Esophagus muscularis mucosa (tissue), 4 donors: ENCODE data around the gene MGST2. TPM values are rescaled to one million over a fixed set of nuclear protein-coding genes. Genes with fewer than 3 reads are reported as not detected.

Source experiments
- DNase-seq: peaks from one replicate; pipeline ENCODE4 v3.0.0-alpha.2; 2017; ENCODE audit errors: extremely low spot score
- H3K27ac ChIP-seq, 4 donors: fragments of 200-600 bp; sonication (generic); replicated peaks in 1 of 4; 1 replicate in 3 of 4; 2 replicates in 1 of 4; pipeline ENCODE4 v1.5.1; 2016 to 2019; ENCODE audit warnings: mild to moderate bottlenecking in 1 of 4
- H3K27me3 ChIP-seq, 4 donors: fragments of 200-600 bp; sonication (generic); one replicate each; pipeline versions ENCODE4 v1.5.1 to v1.6.0; 2016 to 2019
- H3K36me3 ChIP-seq, 4 donors: fragments of 200-600 bp; sonication (generic); one replicate each; pipeline ENCODE4 v1.5.1; 2016 to 2019
- H3K4me1 ChIP-seq, 4 donors: fragments of 200-600 bp; sonication (generic); one replicate each; pipeline ENCODE4 v1.5.1; 2016 to 2019
- H3K4me3 ChIP-seq, 4 donors: fragments of 200-600 bp; sonication (generic); 1 replicate in 2 of 4; 2 replicates in 2 of 4; pipeline ENCODE4 v1.5.1; 2016 to 2019; ENCODE audit warnings: mild to moderate bottlenecking in 4 of 4, moderate library complexity in 1 of 4
- H3K9me3 ChIP-seq, 4 donors: fragments of 200-600 bp; sonication (generic); 1 replicate in 3 of 4; 2 replicates in 1 of 4; pipeline ENCODE4 v1.5.1; 2016 to 2019
- CTCF ChIP-seq, 3 experiments: fragments of 200-600 bp in 2 of 3; fragments of 450-650 bp in 1 of 3; sonication (generic) in 2 of 3; IDR thresholded peaks; one replicate each; pipeline ENCODE4 v1.5.1; 2017 to 2019; ENCODE audit warnings: antibody characterized with exemption in 3 of 3, mild to moderate bottlenecking in 2 of 3, moderate library complexity in 1 of 3
- EP300 ChIP-seq: sonication (generic); formaldehyde crosslinking; IDR thresholded peaks from one replicate; pipeline ENCODE4 v1.6.1; 2017; ENCODE audit warnings: antibody characterized with exemption
- POLR2A ChIP-seq: fragments of 450-650 bp; IDR thresholded peaks from one replicate; pipeline ENCODE4 v1.6.1; 2017; ENCODE audit warnings: antibody characterized with exemption, moderate library complexity, mild to moderate bottlenecking, low read depth
- POLR2AphosphoS5 ChIP-seq, 2 donors: sonication (generic); formaldehyde crosslinking; IDR thresholded peaks; one replicate each; pipeline ENCODE4 v1.6.1; 2017; ENCODE audit warnings: antibody characterized with exemption in 2 of 2
- WGBS: methylation state at CpG from one replicate; pipeline ENCODE4 v1.1.5; 2018; 5-methylcytosine and 5-hydroxymethylcytosine counted together
- intact Hi-C: fragments of 100-400 bp; cut with DNase I; formaldehyde crosslinking; loops from one replicate; pipeline ENCODE4 v1.15.1; 2023
- total RNA-seq, 4 donors: library from RNA; depleted of rRNA; stranded (reverse); fragments of >200 nt; gene quantifications; one replicate each; pipeline versions ENCODE4 v1.1.0 to v1.2.1, GENCODE V29; 2016

The MGST2 gene
- total RNA-seq, 4 donors from 2014 or later, result 28.7 to 39.7 (median 34.2) TPM

- Histone ChIP-seq H3K4me1 (no peaks in the 10 kb centered on the region), H3K27ac (no peak overlapping the region), H3K27me3 (no peaks in the 10 kb centered on the region), H3K4me3 (no peak overlapping the region), H3K9me3 (peaks cover 0 to 8% (median 4%) of the 10 kb centered on the region in 4 donors), H3K36me3 (peaks cover 12 to 59% (median 31%) of the 10 kb centered on the region in 4 donors)
- WGBS, result 62% methylated on average over 5 of the region's 5 CpGs
- DNase-seq, result no peak
- intact Hi-C loops, result no loop called here
- TF ChIP-seq POLR2A (no peak), POLR2AphosphoS5 (IDR thresholded peaks at IDR 0.05) (no peak)
Measured at GRCh38 chr4:139700568-139700967, 34.9 kb downstream of the MGST2 start.

- peaks cover 6 to 45% (median 17%) of the 10 kb centered on the region in 4 donors for H3K36me3 ChIP-seq
- no peaks in the 10 kb centered on the region for H3K27me3 ChIP-seq
- no peak overlapping the region for H3K4me3 ChIP-seq
- 95% methylated on average over 4 of the region's 4 CpGs for WGBS
- intact Hi-C loops, result no loop called here
- no peak for DNase-seq
- TF ChIP-seq POLR2A (no peak), CTCF (IDR thresholded peaks at IDR 0.05) (peak in 1 of 3 experiments; percentile 11), POLR2AphosphoS5 (IDR thresholded peaks at IDR 0.05) (no peak), EP300 (no peak)
- no peaks in the 10 kb centered on the region for H3K9me3 ChIP-seq
- H3K4me1 ChIP-seq, result peaks cover 0 to 5% (median 2%) of the 10 kb centered on the region in 4 donors
- no peak overlapping the region for H3K27ac ChIP-seq
Measured at GRCh38 chr4:139704915-139705485, 39.4 kb downstream of the MGST2 start.

GRCh38 chr4:139709660-139710059 is 44.0 kb downstream of the MGST2 start:
- TF ChIP-seq POLR2AphosphoS5 (IDR thresholded peaks at IDR 0.05), result no peak
- TF ChIP-seq EP300, result no peak
- no peak for TF ChIP-seq CTCF (IDR thresholded peaks at IDR 0.05)
- TF ChIP-seq POLR2A, result no peak
- WGBS, result 85% methylated on average over 1 of the region's 1 CpG
- Histone ChIP-seq H3K4me1 (peaks cover 17 to 47% (median 40%) of the 10 kb centered on the region in 4 donors), H3K27ac (no peak overlapping the region), H3K4me3 (no peak overlapping the region), H3K36me3 (peaks cover 3 to 21% (median 5%) of the 10 kb centered on the region in 4 donors), H3K27me3 (no peaks in the 10 kb centered on the region), H3K9me3 (no peaks in the 10 kb centered on the region)
- DNase-seq, result no peak
- intact Hi-C loops, result no loop called here

GRCh38 chr4:139710073-139710472 is 44.5 kb downstream of the MGST2 start:
- Histone ChIP-seq H3K9me3 (no peaks in the 10 kb centered on the region), H3K4me1 (peaks cover 17 to 47% (median 41%) of the 10 kb centered on the region in 4 donors), H3K27ac (no peak overlapping the region), H3K27me3 (no peaks in the 10 kb centered on the region), H3K36me3 (peaks cover 0 to 16% (median 1%) of the 10 kb centered on the region in 4 donors), H3K4me3 (no peak overlapping the region)
- intact Hi-C loops, result no loop called here
- DNase-seq, result no peak
- WGBS, result 78% methylated on average over 2 of the region's 2 CpGs
- TF ChIP-seq POLR2A (no peak), POLR2AphosphoS5 (IDR thresholded peaks at IDR 0.05) (no peak), EP300 (no peak), CTCF (IDR thresholded peaks at IDR 0.05) (no peak)

- H3K4me3 ChIP-seq, result no peak overlapping the region
- intact Hi-C loops, result no loop called here
- no peak for DNase-seq
- no peaks in the 10 kb centered on the region for H3K9me3 ChIP-seq
- 59% methylated on average over 4 of the region's 4 CpGs for WGBS
- H3K27ac ChIP-seq, result no peak overlapping the region
- no peaks in the 10 kb centered on the region for H3K27me3 ChIP-seq
- TF ChIP-seq POLR2AphosphoS5 (IDR thresholded peaks at IDR 0.05) (no peak), EP300 (no peak), CTCF (IDR thresholded peaks at IDR 0.05) (no peak), POLR2A (no peak)
- H3K36me3 ChIP-seq, result peaks cover 0 to 4% (median 0%) of the 10 kb centered on the region in 4 donors
- peaks cover 17 to 47% (median 41%) of the 10 kb centered on the region in 4 donors for H3K4me1 ChIP-seq
Measured at GRCh38 chr4:139711461-139711860, 45.8 kb downstream of the MGST2 start.
